GM19099 (cell line): Measurements from ENCODE around the gene VCL.

ENCODE experiments used
- POLR2A ChIP-seq: IDR thresholded peaks from 3 replicates; pipeline ENCODE4 v1.6.1; 2011; ENCODE audit warnings: low read depth; ENCODE audit not compliant: insufficient read length; ENCODE audit errors: extremely low read depth

Gene VCL

DNA sequence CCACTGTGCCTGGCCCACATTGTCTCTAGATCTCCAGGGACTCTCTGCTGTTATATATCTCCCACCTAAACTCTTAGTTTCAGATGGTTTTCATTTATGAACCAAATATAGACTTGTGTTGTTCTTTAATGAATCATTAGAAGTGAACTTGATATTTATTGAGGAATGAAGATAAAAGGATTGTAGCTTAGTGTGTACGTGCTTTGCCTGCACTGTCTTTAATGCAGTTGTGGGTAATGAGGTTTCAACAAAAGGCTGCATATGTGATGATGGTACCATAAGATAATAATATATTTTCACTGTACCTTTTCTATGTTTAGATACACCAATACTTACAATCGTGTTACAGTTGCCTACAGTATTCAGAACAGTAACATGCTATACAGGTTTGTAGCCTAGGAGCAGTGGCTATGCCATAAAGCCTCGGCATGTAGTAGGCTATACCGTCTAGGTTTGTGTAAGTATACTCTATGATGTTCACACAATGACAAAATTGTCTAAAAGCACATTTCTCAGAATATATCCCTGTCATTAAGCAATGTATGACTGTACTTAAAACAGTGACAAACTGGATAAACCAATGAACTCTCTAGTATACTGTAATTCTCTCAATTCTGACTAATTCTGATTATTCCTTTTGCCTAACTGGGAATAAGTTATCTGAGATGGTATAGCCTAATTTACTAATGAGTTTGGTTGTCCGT, 25.2 kb downstream of the VCL start:
- no peak for TF ChIP-seq POLR2A

DNA sequence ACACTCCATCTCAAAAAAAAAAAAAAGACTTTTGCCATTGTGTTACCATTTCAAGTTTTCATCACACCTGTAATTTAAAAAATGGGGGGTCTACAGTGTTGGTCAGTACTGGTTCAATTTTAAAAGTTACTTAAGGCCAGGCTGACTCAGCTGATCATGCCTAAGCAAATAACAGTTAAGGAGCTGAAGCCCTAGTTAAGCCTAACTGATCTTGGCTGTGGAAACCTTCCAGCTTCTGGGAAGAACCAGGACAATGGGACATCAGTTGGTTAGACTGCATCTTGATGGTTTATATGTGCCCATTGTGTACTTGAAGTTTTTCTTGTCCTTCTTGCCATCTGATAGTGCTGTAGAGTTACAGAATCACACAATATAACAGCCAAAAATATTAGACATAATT, 26.7 kb downstream of the VCL start:
- no peak for TF ChIP-seq POLR2A

DNA sequence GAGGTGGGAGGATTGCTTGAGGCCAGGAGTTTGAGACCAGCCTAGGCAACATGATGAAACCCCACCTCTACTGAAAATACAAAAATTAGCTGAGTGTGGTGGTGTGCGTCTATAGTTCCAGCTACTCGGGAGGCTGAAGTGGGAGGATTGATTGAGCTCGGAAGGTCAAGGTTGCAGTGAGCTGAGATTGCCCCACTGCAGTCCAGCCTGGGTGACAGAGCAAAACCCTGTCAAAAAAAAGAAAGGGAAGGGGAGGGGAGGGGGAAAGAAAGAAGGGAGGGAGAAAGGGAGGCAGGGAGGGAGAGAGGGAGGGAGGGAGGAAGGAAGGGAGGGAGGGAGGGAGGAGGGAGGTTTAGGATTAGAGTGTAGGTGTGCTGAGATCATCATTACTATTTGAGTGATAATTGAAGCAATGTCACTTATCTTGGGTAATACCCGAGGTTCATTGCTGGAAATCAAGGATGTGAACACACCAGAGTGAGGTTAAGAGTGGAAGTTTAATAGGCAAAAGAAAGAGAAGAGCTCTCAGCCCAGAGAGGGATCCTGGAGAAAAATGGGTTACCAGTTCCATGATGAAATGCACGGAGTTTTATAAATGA, 27.6 kb downstream of the VCL start:
- no peak for TF ChIP-seq POLR2A

DNA sequence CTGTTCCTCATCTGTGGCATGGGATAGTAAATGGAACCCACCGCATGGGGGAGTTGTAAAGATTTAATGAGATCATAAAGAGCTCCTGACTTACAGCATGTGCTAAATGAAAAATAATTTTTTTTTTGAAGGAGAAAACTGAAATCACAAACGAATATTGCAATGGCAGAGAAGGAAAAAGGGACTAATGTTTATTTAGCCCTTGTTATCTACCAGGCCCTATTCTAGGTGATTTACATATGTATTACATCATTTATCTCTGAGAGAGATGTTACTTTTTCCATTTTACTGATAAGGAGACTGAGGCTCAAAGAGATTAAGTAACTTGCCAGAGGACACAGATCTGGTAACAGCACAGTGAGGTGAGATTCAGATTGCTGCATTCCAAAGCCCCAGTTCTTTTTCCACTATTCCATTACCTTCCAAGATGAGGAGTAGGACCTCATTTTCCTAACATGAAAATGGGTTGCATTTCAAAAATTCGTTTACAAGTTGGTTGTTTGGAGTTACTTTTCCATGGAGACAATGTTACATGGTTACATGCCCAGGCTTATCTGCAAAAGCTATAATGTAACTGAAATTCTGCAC, 28.6 kb downstream of the VCL start:
- TF ChIP-seq POLR2A = no peak

DNA sequence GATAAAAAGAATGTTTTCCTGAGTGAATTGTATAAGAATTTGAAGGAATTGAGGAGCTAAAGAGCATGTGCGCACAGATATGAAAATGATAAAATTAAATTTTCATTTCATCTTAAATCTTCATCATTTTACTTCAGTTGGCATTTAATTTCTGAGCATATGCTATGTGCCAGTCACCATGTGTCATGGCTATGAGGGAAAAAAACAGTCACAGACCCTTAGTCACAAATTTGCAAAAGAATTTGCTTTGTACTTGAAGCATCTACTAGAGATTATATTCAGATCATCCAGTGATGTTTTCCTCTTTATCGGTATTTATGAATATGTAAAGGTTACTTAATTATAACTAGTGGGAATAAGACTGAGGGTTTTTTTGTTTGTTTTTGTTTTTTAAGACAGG, 29.8 kb downstream of the VCL start:
- no peak for TF ChIP-seq POLR2A

DNA sequence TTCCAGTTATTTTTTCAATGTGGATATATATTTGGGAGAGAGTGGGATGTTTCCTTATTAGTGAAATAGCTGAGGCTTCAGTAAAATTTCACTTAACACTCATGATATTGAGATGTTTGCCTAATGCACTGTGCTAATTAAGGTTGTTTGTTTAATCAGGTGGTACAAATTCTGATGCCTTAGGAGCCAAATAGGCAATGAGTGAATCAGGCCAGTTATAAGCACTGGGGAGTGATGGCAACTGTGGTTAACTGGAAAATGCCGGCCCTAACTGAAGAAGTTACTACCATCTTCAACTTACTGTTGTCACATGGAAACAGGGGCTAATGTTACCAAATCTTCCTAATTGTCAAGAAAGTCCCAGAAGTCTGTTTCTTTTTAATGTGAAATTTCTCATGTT, 32.0 kb downstream of the VCL start:
- no peak for TF ChIP-seq POLR2A

DNA sequence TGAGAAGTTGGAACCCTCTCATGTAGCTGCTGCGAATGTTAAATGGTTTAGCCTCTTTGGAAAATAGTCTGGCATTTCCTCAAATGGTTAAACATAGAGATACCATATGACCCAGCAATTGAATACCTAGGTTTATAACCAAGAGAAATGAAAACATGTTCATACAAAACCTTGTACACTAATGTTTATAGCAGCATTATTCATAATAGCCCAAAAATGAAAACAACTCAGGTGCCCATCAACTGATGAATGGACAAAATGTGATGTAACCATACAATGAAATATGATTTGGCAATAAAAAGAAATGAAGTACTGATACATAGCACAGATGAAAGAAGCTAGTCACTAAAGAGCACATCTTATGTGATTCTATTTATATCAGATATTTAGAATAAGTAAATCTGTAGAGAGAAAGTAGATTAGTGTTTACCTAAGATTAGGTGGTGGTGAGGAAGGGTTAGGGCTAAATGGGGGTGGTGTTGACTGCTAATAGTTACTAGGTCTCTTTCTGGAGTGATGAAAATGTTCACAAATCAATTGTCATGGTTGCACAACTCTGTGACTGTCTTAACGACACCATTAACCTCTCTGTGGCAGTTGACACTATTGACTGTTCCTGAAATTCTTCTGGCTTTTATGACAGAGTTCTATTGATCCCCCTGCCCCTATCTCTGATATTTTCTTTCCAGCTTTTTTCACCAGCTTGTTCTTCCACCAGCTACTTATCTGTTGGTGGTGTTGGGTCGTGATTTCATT, 35.2 kb downstream of the VCL start:
- TF ChIP-seq POLR2A = no peak

DNA sequence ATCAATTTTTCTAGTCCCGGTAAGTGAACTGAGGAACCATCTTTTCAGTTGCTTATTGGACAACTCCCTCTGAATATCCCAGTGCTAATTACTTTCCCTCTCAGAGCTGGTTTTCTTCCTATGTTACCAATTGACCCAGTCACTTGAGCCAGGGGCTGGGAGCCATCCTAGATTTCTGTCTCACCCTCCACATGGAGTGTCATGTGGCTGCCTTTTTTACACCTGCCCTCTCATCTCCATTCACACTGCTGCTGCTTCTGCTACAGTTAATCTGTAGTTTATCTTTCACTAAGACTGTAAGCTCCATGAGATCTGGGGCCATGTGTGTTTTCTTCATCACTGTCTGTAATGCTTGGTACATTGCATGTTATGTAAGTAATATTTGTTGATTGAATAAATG, 35.8 kb downstream of the VCL start:
- no peak for TF ChIP-seq POLR2A

DNA sequence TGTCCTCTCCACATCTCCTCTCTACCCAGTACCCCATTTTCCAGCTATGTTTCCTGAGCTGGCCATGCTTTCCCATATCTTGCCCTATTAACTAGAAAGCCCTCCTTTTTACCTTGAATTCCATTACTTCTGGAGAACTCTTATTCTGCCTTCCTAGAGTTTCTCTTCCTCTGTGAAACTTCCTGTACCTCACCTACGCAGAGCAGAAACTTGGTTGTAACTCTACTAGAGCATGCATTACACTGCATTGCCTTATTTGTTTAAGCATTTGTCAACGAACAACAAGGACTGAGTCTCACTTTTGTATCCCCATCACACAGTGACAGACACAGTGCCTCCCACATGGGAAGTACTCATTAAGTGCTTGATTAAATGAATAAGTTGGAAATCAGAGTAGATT, 36.4 kb downstream of the VCL start:
- no peak for TF ChIP-seq POLR2A

DNA sequence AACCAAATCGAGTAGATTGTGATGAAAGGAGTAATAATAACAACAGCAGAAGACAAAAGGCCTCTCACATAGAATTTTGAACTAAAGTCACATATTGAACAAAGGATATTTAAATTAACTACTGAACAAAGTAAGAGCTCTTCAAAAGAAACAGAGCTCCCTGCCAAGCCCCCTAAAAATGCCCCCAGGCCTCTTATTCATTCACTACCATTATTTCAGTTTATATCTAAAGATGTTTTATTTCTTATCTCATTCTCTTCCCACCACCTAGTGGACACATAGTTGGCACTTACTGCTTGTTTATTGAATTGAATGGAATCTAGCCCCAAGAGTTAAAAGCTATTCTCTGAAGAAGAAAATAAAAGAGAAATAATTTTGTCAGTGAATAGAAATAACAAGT, 37.4 kb downstream of the VCL start:
- no peak for TF ChIP-seq POLR2A

DNA sequence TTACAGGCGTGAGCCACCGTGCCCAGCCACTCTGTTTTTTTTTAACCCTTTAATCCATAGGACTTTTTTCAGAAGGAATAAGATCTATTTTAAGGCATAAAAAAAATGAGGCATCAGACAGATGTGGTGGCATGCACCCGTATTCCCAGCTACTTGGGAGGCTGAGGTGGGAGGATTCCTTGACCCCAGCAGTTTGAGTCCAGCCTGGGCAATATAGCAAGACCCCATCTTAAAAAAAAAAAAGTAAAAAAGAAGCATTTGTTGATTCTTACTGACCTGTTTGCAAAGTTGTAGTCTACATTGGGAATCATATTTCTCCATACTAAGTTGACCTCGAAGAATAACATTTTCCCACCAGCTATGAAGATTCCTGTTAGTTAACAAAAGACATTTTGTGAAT, 38.6 kb downstream of the VCL start:
- TF ChIP-seq POLR2A = no peak

DNA sequence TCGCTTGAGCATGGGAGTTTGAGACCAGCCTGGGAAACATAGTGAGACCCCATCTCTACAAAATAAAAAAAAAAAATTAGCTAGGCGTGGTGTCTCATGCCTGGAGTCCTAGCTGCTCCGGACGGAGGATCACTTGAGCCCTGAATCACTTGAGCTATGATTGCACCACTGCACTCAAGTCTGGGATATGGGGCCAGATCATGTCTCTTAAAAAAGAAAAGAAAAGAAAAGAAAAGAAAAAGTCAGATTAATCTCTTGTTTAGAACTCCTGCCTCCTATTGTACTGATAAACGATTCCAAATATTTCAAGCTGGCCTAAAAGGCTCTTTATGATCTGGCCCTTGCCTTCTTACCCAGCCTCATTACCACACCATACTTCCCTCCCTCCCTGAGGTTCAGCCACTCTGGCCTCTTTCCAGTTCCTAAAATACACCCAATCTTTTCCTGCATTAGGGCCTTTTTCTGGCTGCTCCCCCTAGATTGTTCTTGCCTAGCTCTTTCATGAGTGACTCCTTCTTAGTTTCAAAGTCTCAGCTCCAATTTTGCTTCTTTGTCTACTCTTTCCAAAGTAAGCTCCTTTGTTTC, 41.7 kb downstream of the VCL start:
- no peak for TF ChIP-seq POLR2A

DNA sequence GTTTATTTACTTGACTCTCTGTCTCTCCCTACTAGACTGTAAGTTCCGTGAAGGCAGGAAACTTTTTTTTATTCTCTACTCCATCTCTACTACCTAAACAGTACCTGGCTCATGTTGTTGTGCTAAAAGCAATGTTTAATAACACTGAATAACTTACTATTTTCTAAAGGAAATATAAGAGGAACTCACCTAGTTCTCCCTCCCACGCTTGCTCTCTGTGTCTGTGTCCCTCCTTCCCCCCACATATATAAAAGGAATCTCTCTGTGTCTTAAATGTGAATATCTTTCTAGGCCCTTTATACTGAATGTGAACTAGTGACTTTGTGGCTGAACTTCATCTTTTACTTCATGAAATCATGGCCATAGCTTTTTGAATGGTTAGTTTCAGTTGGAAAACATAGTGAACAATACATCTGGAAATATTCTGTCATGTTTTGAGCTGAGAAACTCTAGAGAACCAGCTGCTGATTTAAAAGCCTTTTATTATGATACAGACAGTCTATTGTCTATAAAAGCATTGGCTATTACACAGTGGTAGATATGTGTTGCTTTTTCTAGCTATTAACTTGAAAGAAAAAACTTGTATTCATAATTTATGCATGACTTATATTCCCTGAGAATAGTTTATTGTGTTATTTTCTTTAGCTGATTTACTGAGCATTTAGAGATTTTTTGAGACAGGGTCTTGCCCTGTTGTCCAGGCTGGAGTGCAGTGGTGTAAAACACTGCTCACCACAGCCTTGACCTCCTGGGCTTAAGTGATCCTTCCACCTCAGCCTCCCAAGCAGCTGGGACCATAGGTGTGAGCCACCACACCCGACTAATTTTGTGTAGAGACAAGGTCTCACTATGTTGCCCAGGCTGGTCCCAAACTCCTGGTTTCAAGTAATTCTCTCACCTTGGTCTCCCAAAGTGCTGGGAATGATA, 42.5 kb downstream of the VCL start:
- no peak for TF ChIP-seq POLR2A

DNA sequence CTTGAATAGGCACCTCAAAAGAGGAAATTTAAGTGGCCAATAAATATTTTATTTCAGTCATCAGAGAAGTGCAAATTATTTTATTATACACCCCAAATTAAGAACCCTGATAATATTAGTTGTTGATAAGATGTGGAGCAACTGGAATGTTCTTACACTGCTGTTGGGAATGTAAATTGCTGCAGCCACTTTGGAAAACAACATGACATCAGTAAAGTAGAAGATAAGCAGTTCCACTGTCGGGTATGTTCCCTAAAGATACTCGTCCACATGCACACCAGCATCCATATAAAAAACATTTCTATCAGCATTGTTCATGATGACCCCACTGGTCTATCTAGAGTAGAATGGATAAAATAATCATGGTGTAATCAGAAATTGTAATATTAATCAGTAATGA, 46.5 kb downstream of the VCL start:
- TF ChIP-seq POLR2A = no peak
